ENCODE data around the gene KLF7.

DNA sequence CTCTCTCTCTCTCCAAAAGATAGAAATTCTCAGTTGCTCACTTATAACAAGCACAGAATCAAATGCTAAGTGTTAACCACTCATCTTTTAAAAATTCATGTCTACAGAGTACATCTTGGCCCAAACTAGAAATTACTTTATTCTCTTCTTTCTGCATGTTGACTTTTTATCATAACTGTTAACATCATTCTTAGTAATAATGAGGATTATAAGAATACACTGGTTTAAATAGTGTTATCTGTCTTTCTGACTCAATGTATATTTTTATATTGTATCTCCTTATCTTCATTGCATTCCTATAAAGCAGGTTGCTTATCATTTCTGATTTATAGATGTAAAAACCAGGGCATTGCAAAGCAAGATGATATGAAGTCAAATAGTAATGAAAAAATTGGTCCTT, 17.8 kb upstream of the KLF7 start:
- TF ChIP-seq, protein P1, sequence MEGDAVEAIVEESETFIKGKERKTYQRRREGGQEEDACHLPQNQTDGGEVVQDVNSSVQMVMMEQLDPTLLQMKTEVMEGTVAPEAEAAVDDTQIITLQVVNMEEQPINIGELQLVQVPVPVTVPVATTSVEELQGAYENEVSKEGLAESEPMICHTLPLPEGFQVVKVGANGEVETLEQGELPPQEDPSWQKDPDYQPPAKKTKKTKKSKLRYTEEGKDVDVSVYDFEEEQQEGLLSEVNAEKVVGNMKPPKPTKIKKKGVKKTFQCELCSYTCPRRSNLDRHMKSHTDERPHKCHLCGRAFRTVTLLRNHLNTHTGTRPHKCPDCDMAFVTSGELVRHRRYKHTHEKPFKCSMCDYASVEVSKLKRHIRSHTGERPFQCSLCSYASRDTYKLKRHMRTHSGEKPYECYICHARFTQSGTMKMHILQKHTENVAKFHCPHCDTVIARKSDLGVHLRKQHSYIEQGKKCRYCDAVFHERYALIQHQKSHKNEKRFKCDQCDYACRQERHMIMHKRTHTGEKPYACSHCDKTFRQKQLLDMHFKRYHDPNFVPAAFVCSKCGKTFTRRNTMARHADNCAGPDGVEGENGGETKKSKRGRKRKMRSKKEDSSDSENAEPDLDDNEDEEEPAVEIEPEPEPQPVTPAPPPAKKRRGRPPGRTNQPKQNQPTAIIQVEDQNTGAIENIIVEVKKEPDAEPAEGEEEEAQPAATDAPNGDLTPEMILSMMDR (IDR thresholded peaks at IDR 0.05) = no peak
- no peak for TF ChIP-seq POLR2A (IDR thresholded peaks at IDR 0.05)

Data from right lobe of liver (tissue), 4 donors.